ENCODE data around the gene AAK1. TPM values are rescaled to one million over a fixed set of nuclear protein-coding genes. Genes with fewer than 3 reads are reported as not detected.

Gene AAK1
- total and polyA plus RNA-seq, 4 experiments from 2014 or later: 27.6 to 225 (median 175) TPM

DNA sequence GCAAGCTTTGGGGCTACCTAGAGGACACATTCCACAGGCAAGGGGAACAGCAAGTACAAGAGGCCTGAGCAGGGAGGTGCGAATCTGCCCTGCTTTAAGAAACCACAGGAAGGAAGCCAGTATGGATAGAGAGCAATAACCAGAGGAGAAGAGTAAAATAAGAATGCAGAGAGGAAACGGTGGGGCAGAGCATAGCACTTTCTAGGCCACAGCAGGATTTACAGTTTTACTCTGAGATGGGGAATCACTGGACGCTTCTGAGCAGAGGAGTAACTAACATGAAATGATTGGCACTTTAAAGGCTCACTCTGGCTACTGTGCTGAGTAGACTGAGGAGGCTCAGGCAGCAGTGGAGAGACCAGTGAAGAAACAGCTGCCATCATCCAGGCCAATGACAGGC is 23.8 kb downstream of the AAK1 start:
- Histone ChIP-seq H3K36me3 (ENCODE audit: insufficient read depth, low read length) (no peaks in the 10 kb centered on the region), H3K9me3 (ENCODE audit: control insufficient read depth in 1 of 2, low read length in 2 of 2) (no peaks in the 10 kb centered on the region), H3K27ac (ENCODE audit: low read depth, low read length) (peak overlapping the region; percentile 27), H3K4me3 (ENCODE audit: low read length in 2 of 2) (peak overlapping the region; percentile 9 to 28), H3K27me3 (ENCODE audit: insufficient read depth, low read length) (no peaks in the 10 kb centered on the region), H3K4me1 (ENCODE audit: insufficient read depth, low read length) (peaks cover 92% of the 10 kb centered on the region)
- H3K4me3 Mint-ChIP-seq: no peak overlapping the region
- no peaks in the 10 kb centered on the region for H3K9me3 Mint-ChIP-seq
- DNase-seq: peak in 4 of 5 donors; percentile 20 to 48 (median 32)
- ChIA-PET CTCF (ENCODE audit: partially characterized antibody) (interaction anchor here (0.9 to 8.2 kb wide), 2 partner anchors 26 to 53 kb away, joined by 3 to 58 read pairs; no protein-coding TSS in a partner anchor), POLR2A (ENCODE audit: partially characterized antibody) (interaction anchor here (0.5 to 7.0 kb wide), 7 partner anchors 9 to 93 kb away, joined by 3 to 44 read pairs (median 5); partner anchors contain the start of gene AAK1)
- H3K4me1 Mint-ChIP-seq: peaks cover 14 to 32% (median 21%) of the 10 kb centered on the region in 4 donors
- H3K27ac Mint-ChIP-seq: no peak overlapping the region
- intact Hi-C loops (cut with micrococcal nuclease): no loop called here
- peaks cover 15 to 17% of the 10 kb centered on the region in 2 donors for H3K36me3 Mint-ChIP-seq
- H3K27me3 Mint-ChIP-seq: no peaks in the 10 kb centered on the region

DNA sequence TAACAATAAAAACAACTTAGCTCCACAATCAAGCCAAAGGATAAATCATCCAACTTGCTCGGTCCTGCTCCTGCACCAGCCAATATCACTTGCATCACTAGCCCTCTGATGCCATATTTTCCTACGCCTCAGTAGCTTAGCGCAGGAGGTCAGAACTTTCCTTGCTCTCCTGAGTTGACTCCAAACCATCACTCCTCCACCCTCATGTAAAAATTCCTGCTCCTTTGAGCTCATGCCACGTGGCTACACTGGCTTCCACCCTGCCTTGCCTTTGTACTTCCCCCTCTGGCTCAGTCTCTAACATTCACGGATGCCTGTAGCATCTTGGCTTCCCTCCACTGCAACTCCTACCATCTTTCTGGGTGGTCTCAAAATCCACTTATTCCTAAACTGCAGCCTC is 25.2 kb downstream of the AAK1 start:
- intact Hi-C loops (cut with micrococcal nuclease): no loop called here
- ChIA-PET POLR2A (ENCODE audit: partially characterized antibody) (interaction anchor here (1.9 to 7.0 kb wide), 4 partner anchors 10 to 27 kb away, joined by 9 to 44 read pairs (median 10); partner anchors contain the start of gene AAK1), CTCF (ENCODE audit: partially characterized antibody) (interaction anchor here (0.9 to 8.2 kb wide), 5 partner anchors 10 to 106 kb away, joined by 4 to 58 read pairs (median 5); no protein-coding TSS in a partner anchor)
- DNase-seq: no peak
- no peak overlapping the region for H3K27ac ChIP-seq (ENCODE audit: low read depth, low read length)
- no peaks in the 10 kb centered on the region for H3K9me3 ChIP-seq (ENCODE audit: control insufficient read depth in 1 of 2, low read length in 2 of 2)
- H3K36me3 ChIP-seq (ENCODE audit: insufficient read depth, low read length): peaks cover 6% of the 10 kb centered on the region
- H3K4me1 ChIP-seq (ENCODE audit: insufficient read depth, low read length): peaks cover 92% of the 10 kb centered on the region
- peaks cover 0 to 4% (median 0%) of the 10 kb centered on the region in 8 donors for H3K9me3 Mint-ChIP-seq
- H3K4me1 Mint-ChIP-seq: peaks cover 11 to 40% (median 30%) of the 10 kb centered on the region in 4 donors
- H3K27me3 ChIP-seq (ENCODE audit: insufficient read depth, low read length): no peaks in the 10 kb centered on the region
- no peak overlapping the region for H3K4me3 Mint-ChIP-seq
- no peak overlapping the region for H3K4me3 ChIP-seq (ENCODE audit: low read length in 2 of 2)
- H3K36me3 Mint-ChIP-seq: peaks cover 27 to 28% of the 10 kb centered on the region in 2 donors
- H3K27me3 Mint-ChIP-seq: no peaks in the 10 kb centered on the region
- no peak overlapping the region for H3K27ac Mint-ChIP-seq

DNA sequence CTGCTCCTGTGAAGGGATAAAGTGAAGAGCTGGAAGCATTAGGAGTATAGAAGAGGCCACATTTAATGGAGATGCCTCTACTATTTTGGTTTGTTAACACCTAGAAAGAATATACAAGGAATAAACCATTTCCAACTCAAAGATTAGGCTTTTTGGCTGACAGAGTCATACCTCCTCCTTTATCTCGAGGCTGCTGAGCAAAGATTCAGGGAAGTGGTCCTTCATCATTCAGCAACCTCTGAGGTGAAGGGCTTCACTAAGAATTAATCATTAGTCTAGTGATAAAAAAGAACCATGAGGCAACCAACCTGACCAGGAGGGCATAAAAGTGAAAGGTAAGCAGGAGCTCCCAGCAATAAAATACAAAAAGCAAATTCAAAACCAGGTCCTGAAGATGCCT is 25.8 kb downstream of the AAK1 start:
- no peak overlapping the region for H3K27ac ChIP-seq (ENCODE audit: low read depth, low read length)
- H3K9me3 Mint-ChIP-seq: peaks cover 0 to 4% (median 0%) of the 10 kb centered on the region in 8 donors
- POLR2A ChIA-PET (ENCODE audit: partially characterized antibody): interaction anchor here (1.9 to 7.0 kb wide), 3 partner anchors 20 to 27 kb away, joined by 10 to 44 read pairs (median 11); partner anchors contain the start of gene AAK1
- H3K36me3 Mint-ChIP-seq: peaks cover 33 to 34% of the 10 kb centered on the region in 2 donors
- intact Hi-C loops (cut with micrococcal nuclease): loop anchor here (2.0 kb wide), 2 partner anchors 15 to 27 kb away; no protein-coding TSS in a partner anchor
- no peak overlapping the region for H3K4me3 ChIP-seq (ENCODE audit: low read length in 2 of 2)
- H3K4me1 ChIP-seq (ENCODE audit: insufficient read depth, low read length): peaks cover 94% of the 10 kb centered on the region
- no peak overlapping the region for H3K4me3 Mint-ChIP-seq
- no peak for DNase-seq
- no peaks in the 10 kb centered on the region for H3K27me3 ChIP-seq (ENCODE audit: insufficient read depth, low read length)
- H3K9me3 ChIP-seq (ENCODE audit: control insufficient read depth in 1 of 2, low read length in 2 of 2): no peaks in the 10 kb centered on the region
- H3K27me3 Mint-ChIP-seq: no peaks in the 10 kb centered on the region
- H3K27ac Mint-ChIP-seq: no peak overlapping the region
- H3K36me3 ChIP-seq (ENCODE audit: insufficient read depth, low read length): peaks cover 6% of the 10 kb centered on the region
- CTCF ChIA-PET (ENCODE audit: partially characterized antibody): interaction anchor here (0.8 to 8.2 kb wide), 7 partner anchors 10 to 107 kb away, joined by 3 to 58 read pairs (median 5); no protein-coding TSS in a partner anchor
- H3K4me1 Mint-ChIP-seq: peaks cover 5 to 40% (median 34%) of the 10 kb centered on the region in 4 donors

DNA sequence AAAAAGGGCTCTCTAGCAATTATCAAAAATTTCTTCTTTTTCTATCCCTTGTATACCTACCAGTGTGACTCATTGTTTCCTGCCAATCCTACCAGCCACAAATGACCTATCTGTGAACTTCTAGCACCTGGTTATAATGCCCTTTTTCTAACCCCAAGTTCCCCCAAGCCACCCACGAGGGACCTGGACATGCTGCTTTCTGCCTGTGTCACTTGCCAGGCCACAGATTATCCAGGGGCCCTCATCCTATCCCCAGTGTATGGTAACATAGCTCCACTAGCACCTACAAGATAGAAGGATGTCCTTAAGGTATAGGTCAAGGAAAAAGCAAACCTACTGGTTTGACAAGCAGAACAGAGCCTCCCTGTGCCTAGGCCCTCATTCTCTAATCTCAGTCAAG is 26.8 kb downstream of the AAK1 start:
- Histone ChIP-seq H3K4me1 (ENCODE audit: insufficient read depth, low read length) (peaks cover 99% of the 10 kb centered on the region), H3K9me3 (ENCODE audit: control insufficient read depth in 1 of 2, low read length in 2 of 2) (no peaks in the 10 kb centered on the region), H3K4me3 (ENCODE audit: low read length in 2 of 2) (no peak overlapping the region), H3K27ac (ENCODE audit: low read depth, low read length) (peak overlapping the region; percentile 20), H3K27me3 (ENCODE audit: insufficient read depth, low read length) (no peaks in the 10 kb centered on the region), H3K36me3 (ENCODE audit: insufficient read depth, low read length) (peaks cover 6% of the 10 kb centered on the region)
- CTCF ChIA-PET (ENCODE audit: partially characterized antibody): interaction anchor here (0.8 to 8.2 kb wide), 5 partner anchors 7 to 108 kb away, joined by 3 to 58 read pairs (median 5); no protein-coding TSS in a partner anchor
- peaks cover 2 to 43% (median 39%) of the 10 kb centered on the region in 4 donors for H3K4me1 Mint-ChIP-seq
- H3K4me3 Mint-ChIP-seq: peak overlapping the region in 6 of 8 donors; percentile 51 to 79 (median 72)
- DNase-seq: peak; percentile 24 to 87 (median 36)
- H3K9me3 Mint-ChIP-seq: peaks cover 0 to 4% (median 0%) of the 10 kb centered on the region in 8 donors
- peaks cover 40 to 43% of the 10 kb centered on the region in 2 donors for H3K36me3 Mint-ChIP-seq
- no peaks in the 10 kb centered on the region for H3K27me3 Mint-ChIP-seq
- POLR2A ChIA-PET (ENCODE audit: partially characterized antibody): interaction anchor here (0.6 to 7.0 kb wide), 4 partner anchors 21 to 52 kb away, joined by 3 to 44 read pairs (median 10); partner anchors contain the start of gene AAK1
- peak overlapping the region in 3 of 7 donors; percentile 67 to 93 (median 88) for H3K27ac Mint-ChIP-seq
- intact Hi-C loops (cut with micrococcal nuclease): loop anchor here (2.0 kb wide), 2 partner anchors 14 to 28 kb away; no protein-coding TSS in a partner anchor

DNA sequence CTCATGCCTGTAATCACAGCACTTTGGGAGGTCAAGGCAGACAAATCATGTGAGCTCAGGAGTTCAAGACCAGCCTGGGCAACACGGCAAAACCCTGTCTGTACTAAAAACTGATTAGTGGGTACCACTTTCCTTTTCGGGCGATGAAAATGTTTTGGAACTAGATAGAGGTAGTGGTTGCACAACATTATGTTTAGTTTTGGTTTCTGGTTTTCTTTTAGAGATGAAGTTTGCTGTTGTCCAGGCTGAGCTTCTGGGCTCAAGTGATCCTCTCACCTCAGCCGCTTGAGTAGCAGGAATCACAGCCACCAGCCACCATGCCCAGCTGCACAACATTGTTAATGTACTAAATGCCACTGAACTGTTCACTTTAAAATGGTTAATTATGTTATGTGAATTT is 27.6 kb downstream of the AAK1 start:
- H3K4me1 ChIP-seq (ENCODE audit: insufficient read depth, low read length): peaks cover 99% of the 10 kb centered on the region
- no peak overlapping the region for H3K27ac ChIP-seq (ENCODE audit: low read depth, low read length)
- H3K36me3 ChIP-seq (ENCODE audit: insufficient read depth, low read length): peaks cover 6% of the 10 kb centered on the region
- intact Hi-C loops (cut with micrococcal nuclease): loop anchor here (2.0 kb wide), 2 partner anchors 13 to 29 kb away; no protein-coding TSS in a partner anchor
- peaks cover 48% of the 10 kb centered on the region in 2 donors for H3K36me3 Mint-ChIP-seq
- no peak overlapping the region for H3K4me3 ChIP-seq (ENCODE audit: low read length in 2 of 2)
- H3K27me3 ChIP-seq (ENCODE audit: insufficient read depth, low read length): no peaks in the 10 kb centered on the region
- H3K4me3 Mint-ChIP-seq: peak overlapping the region in 1 of 8 donors; percentile 52
- peaks cover 10 to 48% (median 39%) of the 10 kb centered on the region in 4 donors for H3K4me1 Mint-ChIP-seq
- peaks cover 0 to 4% (median 0%) of the 10 kb centered on the region in 8 donors for H3K9me3 Mint-ChIP-seq
- DNase-seq: no peak
- H3K27ac Mint-ChIP-seq: peak overlapping the region in 5 of 7 donors; percentile 36 to 84 (median 41)
- no peaks in the 10 kb centered on the region for H3K9me3 ChIP-seq (ENCODE audit: control insufficient read depth in 1 of 2, low read length in 2 of 2)
- no peaks in the 10 kb centered on the region for H3K27me3 Mint-ChIP-seq
- ChIA-PET POLR2A (ENCODE audit: partially characterized antibody) (interaction anchor here (1.2 to 1.5 kb wide), 2 partner anchors 12 to 28 kb away, joined by 3 read pairs; no protein-coding TSS in a partner anchor), CTCF (ENCODE audit: partially characterized antibody) (interaction anchor here (0.6 to 8.2 kb wide), 3 partner anchors 8 to 49 kb away, joined by 3 to 58 read pairs (median 3); no protein-coding TSS in a partner anchor)

DNA sequence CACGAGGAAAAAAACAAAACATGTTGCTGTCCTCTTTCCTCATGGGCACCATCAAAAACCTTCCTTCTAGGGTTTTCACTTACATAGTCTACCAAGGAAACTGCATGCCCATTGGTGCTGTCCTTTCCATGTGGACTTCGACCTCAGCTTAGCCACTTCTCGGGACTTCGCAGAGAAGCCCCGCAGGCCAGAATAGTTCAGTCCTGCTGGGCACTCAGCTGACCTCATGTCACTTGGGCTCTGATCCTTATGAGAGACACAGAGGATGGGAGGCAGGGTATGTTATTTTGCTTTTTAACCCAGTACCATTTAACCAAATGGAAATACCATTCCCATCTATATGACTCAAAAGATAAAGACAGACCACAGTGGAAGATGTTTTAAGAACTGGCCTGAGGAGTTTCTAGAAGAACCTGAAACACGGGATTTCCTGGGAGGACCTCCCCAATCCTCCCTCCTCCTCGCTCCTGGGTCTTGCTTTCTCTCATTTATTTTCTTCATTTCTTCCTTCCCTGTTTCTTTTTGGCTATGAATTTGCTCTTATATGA is 28.4 kb downstream of the AAK1 start:
- Histone ChIP-seq H3K4me3 (ENCODE audit: low read length in 2 of 2) (no peak overlapping the region), H3K27me3 (ENCODE audit: insufficient read depth, low read length) (no peaks in the 10 kb centered on the region), H3K36me3 (ENCODE audit: insufficient read depth, low read length) (peaks cover 6% of the 10 kb centered on the region), H3K9me3 (ENCODE audit: control insufficient read depth in 1 of 2, low read length in 2 of 2) (no peaks in the 10 kb centered on the region), H3K4me1 (ENCODE audit: insufficient read depth, low read length) (peaks cover 98% of the 10 kb centered on the region), H3K27ac (ENCODE audit: low read depth, low read length) (no peak overlapping the region)
- intact Hi-C loops (cut with micrococcal nuclease): no loop called here
- Mint-ChIP-seq H3K9me3 (peaks cover 0 to 4% (median 0%) of the 10 kb centered on the region in 8 donors), H3K4me1 (peaks cover 17 to 56% (median 45%) of the 10 kb centered on the region in 4 donors), H3K4me3 (peak overlapping the region in 3 of 8 donors; percentile 6 to 52 (median 16)), H3K27ac (peak overlapping the region in 6 of 7 donors; percentile 36 to 84 (median 54)), H3K36me3 (peaks cover 56 to 57% of the 10 kb centered on the region in 2 donors), H3K27me3 (no peaks in the 10 kb centered on the region)
- CTCF ChIA-PET (ENCODE audit: partially characterized antibody): interaction anchor here (2.0 to 8.2 kb wide), 2 partner anchors 49 kb away, joined by 11 to 58 read pairs; no protein-coding TSS in a partner anchor
- POLR2A ChIA-PET (ENCODE audit: partially characterized antibody): interaction anchor here (1.2 to 1.5 kb wide), 2 partner anchors 11 to 29 kb away, joined by 3 read pairs; no protein-coding TSS in a partner anchor
- no peak for DNase-seq
